GM19452 (cell line): ENCODE data around the gene EXOC3.

ENCODE experiments used
- ATAC-seq: cut with Tn5 transposase; IDR thresholded peaks from one replicate; pipeline ENCODE4 v1.9.1; 2021; ENCODE audit not compliant: unreplicated experiment

Gene EXOC3

DNA sequence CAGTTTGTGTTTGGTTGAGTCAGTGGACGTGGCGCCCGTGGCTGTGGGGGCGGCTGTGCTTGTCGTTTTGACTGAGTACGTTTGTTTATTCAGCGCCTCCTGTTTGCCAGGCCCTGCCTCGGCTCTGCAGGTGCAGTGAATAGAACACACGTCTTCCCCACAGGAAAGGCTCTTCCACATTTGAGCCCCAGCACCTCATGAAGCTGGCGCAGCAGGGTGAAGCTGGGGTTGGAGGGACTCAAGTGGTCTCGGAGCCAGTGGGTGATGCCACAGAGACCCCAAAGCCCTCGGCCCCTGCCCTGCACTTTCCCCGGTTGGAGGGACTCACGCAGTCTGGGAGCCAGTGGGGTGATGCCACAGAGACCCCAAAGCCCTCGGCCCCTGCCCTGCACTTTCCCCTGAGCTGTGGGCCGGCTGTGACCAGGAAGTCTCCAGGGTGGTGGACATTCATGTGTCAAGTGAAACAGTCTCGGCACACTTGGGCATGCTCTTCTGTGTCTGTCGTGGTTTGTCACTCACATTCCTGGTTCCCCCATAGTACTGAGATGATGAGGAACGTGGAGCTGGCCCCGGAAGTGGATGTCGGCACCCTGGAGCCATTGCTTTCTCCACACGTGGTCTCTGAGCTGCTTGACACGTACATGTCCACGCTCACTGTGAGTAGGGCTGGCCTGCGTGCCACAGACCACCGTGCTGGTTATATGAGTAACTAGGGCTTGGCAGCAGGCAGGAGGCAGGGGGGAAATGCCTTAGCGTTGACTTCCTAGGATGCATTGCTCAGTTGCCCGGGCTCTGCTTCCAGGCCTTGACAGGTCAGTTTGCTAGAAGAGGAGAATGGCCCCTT is 13.6 kb downstream of the EXOC3 start:
- ATAC-seq = no peak

DNA sequence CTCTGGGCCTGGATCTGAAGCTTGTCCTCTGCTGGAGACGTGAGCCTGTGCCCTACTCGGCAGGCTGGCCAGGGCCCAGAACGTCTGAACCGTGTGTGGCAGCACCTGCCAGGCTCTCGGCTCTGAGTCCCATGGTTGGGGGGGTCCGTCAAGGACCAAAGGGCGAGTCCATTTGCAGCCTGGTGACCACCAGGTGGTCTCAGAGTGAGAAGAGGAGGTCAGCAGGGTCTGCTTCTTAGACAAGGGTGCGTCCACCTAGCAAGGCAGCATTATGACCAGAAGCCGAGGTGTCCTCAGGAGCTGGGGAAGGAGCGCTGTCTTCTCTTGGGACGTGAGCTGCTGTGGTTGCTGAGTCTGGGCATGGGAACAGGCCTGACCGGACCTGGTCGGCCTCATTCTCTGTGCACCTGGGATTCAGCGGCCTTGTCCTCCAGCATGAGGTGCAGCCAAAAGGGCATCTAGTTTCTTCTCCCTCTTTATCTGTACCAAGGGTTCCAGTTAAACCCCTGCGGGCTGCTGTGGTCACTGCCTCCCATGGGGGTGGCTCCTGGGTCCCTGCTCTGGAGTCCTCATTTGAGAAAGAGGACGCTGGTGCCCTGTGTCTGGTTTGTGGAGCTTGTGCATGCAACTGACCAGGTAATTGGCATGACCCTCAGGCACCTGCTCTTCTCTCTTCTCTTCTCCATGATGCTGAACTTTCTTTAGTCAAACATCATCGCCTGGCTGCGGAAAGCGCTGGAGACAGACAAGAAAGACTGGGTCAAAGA is 14.4 kb downstream of the EXOC3 start:
- ATAC-seq = no peak

DNA sequence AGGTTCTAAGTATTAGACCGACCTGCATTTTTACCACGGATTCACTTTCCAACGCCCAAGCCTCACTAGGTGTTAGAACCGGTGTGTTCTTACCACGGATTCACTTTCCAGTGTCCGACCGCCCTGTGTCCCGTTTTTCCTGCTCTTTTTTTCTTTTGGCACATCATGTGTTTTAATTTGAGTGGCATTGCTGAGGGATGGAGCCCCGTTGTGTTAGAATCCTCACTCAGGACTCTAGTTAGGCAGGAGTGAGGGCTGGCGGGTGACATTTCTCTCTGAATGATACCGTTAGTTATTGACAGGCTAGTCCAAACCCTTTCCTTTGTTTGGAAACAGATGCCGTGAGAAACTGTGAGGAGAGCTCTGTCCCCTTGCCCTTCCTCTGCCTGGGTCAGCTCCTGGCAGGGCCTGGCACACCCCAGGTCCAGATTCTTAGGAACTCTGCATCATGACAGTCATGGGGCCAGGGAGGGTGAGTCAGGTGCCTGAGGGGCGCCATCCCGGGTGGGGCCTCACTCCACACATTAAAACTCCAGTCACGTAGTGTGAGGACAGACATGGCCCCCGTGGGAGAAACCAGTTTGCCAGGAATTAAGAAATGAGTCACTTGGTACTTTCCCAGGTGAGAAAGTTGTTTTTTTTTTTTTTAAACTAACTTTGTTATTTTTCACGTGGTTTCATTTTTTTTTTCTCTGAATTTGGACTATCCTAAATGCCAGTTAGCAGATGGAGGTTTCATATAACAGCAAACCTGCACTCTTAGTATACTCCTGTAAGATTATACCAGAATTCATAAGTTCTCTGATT is 15.8 kb downstream of the EXOC3 start:
- ATAC-seq = no peak

DNA sequence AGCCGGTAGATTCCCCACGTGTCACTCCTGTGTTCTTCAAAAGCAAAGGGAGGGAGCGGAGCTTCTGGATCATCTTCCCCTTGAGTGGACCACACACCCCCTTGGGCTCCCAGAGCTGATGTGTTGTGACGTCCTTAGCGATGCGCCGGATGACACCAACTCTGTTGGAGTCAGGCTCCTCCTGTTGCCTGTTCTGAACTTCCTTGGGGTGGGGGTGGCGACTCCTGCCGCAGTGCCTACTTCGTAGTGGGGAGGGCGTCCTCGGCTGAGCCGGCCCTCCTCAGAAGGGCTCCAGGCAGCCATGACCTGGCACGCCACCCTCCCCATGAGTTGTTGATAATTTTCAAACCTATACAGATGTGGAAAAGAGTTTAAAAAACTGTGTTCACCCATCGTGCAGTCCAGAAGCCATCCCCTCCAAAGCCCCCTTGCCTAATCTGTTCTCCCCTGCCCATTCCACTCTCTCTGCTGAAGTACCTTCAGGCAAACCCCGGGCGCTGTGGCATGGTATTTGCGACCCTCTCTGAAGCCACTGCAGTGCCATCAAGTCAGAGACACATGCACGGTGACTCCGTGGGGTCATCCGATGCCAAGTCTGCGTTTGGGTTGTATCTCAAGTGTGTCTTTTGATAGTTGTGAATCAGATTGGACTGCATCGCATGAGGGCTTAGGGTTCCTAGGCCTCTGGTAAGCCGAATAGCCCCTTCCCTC is 16.7 kb downstream of the EXOC3 start:
- no peak for ATAC-seq

DNA sequence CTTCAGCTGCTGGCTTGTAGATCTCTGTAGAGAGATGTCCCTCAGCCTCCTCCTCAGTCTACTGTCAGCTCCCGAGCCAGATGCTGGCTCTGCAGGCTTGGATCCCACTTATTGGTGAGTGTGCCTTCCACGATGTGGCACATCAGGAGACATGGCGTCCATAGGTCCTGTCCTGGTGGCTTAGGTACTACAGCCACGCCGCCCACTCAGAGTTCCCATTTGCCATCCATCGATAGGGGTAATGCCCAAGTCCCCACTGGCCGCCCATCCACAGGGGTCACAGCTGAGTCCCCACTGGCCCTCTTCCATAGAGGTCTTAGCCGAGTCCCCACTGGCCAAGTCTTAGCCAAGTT is 17.3 kb downstream of the EXOC3 start:
- no peak for ATAC-seq

DNA sequence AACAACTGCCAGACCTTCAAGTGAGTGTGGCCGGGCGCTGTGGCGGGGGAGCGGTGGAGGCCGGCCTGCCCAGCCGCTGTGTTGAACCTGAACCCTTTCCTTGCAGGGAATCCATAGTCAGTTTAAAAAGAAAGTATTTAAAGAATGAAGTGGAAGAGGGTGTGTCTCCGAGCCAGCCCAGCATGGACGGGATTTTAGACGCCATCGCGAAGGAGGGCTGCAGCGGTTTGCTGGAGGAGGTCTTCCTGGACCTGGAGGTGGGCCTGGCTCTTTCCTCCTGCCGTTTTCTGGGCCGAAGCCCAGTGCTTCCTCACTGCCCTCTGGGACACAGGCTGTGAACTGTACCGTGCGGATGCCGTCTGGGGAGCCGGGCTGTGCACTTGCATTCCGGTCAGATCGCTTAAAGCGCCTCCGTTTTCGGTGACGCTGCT is 19.1 kb downstream of the EXOC3 start:
- no peak for ATAC-seq

DNA sequence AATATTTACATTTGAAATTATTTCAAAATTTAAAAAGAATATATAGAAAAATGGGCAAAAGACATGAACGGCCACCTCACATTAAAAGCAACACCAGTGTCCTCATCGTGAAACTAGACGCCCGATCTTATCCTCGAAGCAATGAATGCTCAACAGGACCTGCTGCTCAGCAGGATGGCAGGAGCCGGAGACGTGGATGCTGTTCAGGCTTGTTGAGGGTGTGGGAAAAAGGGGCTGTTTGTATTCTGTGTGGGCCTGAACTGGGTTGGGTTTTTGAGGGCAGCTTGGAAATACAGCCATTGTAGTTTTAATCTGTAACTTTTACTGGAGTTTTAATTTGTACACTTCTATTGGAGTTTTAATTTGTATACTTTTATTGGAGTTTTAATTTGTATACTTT is 20.3 kb downstream of the EXOC3 start:
- no peak for ATAC-seq

DNA sequence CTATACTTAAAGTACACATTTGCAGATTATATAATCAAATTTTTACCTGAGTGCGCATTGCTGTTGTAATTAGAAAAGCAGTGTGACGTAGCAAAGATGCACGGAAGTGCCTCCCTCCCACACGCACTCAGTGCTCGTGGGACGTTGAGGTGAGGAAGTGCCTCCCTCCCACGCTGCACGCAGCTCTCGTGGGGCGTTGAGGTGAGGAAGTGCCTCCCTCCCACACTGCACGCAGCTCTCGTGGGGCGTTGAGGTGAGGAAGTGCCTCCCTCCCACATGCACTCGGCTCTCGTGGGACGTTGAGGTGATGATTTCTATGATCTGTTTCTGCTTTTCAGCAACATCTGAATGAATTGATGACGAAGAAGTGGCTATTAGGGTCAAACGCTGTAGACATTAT is 21.0 kb downstream of the EXOC3 start:
- ATAC-seq = no peak

DNA sequence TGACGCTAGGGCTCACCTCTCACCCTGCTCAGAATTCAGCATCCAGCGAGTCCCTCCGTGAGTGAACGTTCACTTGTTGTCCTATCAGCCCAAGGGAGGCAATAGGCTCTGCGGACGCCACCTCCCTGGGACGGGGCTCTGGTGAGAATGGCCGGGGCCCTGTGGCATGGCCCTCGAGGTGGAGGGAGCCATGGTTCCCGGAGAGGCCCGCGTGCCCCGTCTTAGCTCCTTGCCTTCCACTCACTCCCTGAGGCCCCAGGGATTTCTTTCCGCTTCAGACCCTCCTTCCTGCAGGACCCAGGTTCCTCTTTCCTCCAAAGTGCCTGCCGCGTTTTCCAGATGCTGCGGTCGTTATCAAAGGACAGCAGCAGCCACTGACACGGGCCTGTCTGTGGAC is 21.5 kb downstream of the EXOC3 start:
- no peak for ATAC-seq

DNA sequence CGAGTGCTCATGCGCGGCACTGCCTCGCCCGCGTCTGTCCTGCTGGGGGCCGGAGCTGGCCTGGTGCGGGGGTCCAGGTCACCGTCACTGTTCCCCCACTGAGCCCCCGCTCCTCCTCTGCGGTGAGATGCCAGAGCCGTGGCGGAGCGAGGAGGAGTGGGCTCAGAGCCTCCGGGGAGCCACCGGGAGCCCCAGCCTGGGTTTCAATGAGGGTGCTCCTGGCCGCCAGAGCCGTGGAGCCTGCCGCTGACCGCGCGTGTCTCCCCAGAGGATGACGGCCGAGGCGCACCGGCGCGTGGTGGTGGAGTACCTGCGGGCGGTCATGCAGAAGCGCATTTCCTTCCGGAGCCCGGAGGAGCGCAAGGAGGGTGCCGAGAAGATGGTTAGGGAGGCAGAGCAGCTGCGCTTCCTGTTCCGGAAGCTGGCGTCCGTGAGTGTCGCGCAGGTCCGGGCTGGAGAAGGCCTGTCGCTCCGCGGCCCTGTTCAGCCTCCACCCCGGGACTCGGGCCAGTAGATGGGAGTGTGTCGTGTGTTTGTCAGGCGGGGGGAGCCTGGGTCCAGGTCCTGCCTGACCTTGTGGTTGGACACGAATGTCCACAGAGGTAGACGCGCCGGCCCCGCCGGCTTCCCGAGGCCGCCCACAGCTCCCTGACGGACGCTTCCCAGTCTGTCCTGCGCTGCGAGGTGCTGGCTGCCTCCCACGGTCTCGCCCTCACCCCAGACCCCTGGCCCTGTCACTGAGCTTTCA is 22.0 kb downstream of the EXOC3 start:
- no peak for ATAC-seq

DNA sequence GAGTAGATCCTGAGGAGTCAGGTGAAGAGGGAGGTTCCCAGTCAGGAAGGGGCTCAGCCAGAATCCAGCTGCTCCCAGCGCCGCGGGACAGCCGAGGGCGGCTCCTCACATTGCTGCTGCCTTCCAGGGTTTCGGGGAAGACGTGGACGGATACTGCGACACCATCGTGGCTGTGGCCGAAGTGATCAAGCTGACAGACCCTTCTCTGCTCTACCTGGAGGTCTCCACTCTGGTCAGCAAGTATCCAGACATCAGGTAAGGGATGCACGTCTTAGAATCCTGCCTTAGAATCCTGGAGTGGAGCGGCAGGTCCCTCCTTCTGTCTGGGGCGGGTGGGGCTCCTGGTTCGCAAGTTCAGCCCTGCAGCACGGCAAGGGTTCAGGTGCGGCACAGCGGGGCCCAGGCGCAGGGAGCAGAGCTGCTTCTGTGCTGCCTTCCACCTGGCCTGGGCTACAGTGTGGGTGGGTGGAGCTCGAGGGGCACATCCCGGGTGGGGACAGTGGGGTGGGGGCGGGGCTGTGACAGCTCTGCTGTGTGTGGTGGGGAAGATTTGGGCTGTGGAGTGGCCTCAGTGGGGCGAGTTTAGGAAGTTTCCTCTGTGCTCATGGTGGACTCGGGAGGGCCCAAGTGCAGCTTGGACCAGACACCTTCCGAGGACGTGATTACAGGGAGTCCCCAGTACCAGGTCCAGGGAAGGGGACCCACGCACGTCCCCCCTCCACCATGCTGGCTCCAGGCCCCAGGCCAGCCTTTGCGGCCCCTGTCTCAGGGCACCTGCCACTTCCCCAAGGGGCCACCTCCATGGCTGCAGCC is 22.8 kb downstream of the EXOC3 start:
- no peak for ATAC-seq

DNA sequence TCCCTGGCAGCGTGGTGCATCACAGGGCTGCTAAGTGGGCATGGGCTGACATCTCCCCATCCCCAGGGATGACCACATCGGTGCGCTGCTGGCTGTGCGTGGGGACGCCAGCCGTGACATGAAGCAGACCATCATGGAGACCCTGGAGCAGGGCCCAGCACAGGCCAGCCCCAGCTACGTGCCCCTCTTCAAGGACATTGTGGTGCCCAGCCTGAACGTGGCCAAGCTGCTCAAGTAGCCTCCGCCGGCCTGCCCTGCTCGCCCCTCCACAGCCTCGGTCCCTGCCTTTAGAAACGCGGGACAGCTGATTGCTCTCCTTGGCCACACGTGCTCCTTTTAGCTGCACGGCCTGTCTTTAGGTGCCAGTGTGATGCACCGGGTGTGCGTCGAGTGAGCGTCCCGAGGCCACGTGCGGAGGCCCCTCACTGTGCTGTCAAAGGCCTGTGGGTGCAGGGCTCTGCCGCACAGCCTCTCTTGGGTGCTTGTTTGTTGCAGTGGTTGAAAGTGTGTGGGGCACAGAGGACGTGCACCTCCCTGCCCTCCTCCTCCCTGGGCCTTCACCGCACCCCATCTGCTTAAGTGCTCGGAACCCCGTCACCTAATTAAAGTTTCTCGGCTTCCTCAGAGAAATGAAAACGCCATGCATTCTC is 23.8 kb downstream of the EXOC3 start:
- ATAC-seq = no peak

DNA sequence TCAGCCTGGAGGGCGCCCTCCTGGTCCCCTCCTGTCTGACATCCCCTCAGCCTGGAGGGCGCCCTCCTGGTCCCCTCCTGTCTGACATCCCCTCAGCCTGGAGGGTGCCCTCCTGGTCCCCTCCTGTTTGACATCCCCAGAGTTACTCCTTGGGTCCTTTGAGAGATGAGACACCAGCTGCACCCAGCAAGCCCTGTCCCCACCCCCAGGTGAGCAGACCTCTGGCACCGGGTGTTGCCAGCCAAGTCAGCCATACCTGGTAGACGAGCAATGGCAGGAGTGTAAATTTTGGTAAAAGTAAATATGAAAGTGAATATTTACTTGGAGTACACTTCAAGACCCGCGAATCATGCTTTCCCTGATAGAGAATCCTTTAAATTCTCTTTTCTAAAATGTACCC is 25.4 kb downstream of the EXOC3 start:
- ATAC-seq = no peak

DNA sequence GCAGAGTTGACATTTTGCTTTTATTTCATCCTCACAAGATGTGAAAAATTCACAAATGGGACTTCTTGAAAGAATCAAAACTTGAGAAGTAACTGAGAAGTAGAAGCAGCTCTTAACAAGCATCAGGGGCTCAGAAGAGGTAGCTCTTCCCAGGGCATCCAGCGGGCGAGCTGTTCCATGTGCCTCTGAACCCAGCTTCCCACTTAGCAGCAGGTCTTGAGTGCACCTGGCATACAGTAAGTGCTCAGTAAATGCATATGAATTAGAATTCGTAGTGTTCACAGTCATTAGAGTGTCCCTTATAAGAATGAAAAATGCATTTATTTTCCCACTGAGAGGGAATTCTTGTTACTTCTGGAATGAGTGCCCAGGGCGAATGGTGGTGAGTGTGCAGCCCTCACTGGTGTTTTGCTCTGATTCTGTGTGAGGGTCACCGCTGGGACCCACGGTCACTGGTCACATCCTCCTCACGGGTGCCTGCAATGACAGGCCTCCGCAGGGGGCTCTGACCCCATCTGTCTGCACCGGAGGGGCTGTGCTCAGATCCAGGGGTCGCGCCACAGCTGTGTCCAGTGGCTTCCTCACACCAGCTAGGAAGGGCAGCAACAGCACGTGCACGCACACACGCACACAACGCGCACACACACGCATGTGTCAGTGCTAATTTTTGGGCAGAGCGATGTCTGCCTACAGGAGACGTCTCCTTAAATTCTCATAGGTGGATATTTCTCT is 26.9 kb downstream of the EXOC3 start:
- no peak for ATAC-seq

DNA sequence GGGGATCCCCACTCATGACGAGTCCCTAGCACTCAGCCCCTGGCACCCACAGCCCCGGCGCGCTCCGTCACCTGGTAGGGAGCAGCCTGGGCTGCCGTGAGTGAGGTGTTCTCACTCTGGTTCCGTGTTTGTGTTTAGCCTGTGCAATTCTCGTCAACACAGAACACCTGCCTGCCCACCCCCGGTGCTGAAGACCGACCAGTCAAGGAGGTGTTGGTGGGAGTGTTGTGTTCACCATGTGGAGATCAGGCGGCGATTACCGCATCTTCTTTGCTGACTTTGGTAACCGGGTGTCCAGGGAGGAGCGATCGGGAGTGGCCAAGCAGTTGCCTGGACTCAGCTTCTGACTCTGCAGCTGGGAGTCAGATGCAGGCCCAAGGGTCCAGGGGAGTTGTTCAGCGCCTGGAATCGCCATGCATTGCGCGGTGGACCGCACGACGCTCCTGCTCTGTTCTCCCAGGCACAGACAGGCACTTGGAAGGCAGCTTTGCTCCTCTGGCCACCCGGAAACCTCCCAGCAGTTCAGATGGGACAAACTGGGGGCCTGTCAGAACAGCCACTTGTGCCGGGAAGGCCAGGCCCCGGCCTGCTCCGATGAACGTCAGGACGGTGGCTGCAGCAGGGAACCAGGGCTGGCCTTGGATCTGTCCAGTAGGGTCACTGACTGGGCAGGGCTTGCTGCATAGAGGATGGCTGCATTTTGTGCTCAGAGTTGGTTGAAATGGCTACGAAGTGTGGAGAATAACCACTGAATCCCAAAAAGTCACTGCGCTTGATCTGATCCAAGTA is 28.2 kb downstream of the EXOC3 start:
- no peak for ATAC-seq

DNA sequence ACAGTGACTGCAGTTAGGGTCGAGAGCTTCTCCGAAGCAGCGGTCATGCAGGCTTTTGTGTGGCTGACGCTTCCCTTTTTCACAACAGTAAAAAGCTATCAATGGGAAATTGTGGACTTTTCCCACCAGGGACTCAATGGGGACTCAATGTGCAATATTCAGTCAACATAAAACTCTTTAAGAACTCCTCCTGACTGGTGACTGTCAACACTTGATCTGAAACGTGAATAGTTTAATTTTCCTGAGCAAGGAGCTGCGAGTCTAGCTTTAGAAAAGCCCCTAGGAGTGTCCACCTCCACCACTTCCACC is 28.7 kb downstream of the EXOC3 start:
- no peak for ATAC-seq

DNA sequence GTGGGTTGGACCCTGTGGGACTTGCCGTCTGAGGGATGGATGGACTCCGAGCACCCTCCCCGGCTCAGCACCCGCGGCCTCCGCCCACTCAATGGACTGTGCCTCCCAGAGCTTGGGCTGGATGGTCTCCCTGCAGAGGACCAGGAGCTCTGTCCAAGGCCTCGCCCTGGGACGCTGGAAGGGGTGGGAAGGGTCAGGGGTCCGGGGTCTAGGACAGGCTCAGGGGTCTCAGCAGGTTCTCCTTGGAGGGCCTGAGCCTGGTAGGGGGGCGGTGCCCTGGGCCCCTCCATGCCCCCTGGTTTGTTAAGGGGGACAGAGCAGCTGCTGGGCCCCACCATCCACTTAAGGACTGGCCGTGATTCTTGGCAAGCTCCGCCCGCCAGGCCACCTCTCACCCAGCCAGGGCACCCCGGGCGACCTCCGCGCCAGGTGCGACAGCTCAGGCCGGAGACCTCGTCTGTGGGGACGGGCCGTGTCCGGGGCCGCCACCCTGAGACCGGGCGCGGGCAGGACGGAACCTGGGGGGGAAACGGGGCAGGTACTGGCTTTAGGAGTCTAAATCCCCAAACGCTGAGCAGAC is 29.2 kb downstream of the EXOC3 start:
- peak; percentile 10 for ATAC-seq
